Activated effector memory CD4-positive, alpha-beta T cell treated with anti-CD3 and anti-CD28 coated beads, Interleukin-2, amount 50 U/mL, for 16 hours (primary cell): ENCODE data around the gene COPRS.

ENCODE experiments used
- DNase-seq: peaks from one replicate; pipeline ENCODE4 v3.0.0-alpha.2; 2020

The COPRS gene

DNA sequence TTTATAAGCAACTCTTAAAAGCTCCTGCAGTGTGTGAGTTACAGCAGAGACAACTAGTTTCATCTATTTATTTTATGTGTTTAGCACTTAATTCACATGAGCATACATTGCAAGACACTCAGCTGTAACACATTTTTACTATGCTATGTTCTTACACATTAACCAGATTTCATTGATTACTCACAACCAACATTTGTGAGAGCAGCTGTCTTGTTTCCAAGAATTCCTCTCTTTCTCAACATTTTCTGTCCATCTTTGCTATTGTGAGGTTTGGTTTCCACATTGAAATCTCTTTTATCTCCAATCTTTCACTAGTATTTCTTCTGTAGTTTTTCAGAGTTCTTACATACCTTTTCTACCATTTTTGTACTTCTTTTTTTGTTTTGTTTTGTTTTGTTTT is 51.2 kb downstream of the COPRS start:
- no peak for DNase-seq

GRCh38 chr17:31806921-31807320 is 52.1 kb downstream of the COPRS start:
- DNase-seq, result no peak

- DNase-seq, result no peak
Observed at GRCh38 chr17:31803494-31804213, 55.4 kb downstream of the COPRS start.

GRCh38 chr17:31802502-31802901 is 56.5 kb downstream of the COPRS start:
- no peak for DNase-seq
